ENCODE results near the gene ANO3. TPM values are rescaled to one million over a fixed set of nuclear protein-coding genes. Genes with fewer than 3 reads are reported as not detected.
"Not testable (repeated sequence)": the region's sequence is repeated elsewhere in the genome, so short reads cannot be mapped to it uniquely, and the experiment has no call there.

The ANO3 gene
- 0.98 and 5.9 TPM in 2 replicates for total RNA-seq (ENCODE audit: low replicate concordance)

DNA sequence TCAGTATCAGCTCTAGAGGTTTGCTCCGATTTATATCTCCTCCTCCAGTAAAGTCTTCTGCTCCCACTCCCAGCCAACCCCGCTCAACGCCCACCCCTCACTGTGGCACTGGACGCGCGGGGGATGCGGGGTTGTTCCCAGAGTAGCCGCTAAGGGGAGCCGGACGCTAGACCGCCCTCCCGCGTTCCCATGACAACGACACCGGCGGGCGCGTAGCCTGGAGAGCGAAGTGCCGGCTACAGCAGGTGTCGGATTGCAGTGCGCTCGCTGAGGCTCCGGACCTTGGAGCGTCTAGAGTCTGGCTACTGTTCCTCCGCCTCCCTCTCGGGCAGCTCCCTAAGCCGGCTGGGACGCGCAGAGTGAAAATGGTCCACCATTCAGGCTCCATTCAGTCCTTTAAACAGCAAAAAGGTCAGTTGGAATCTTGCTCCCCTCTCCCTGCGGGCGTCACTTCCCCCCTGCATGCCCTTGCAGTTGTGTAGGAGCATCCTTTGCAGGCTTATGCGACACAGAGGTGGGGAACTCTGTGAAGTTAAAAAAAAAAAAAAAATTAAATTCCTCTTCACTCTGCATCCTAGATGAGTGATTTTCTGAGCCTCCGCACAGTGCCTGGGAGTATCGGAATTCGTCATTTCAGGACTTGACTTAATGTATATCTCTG, at the start of gene ANO3:
Gene ANO3 (plus strand): TSS at position 220 of the 661 bp plus-strand sequence. CDS start 146 bp downstream, at position 366.
- H3K4me3 ChIP-seq (ENCODE audit: low read depth, low read length): peak within 1 kb of the TSS; percentile 70
- DNase-seq (ENCODE audit: low read depth): peak; percentile 83
- TF ChIP-seq CTCF (IDR thresholded peaks at IDR 0.05; ENCODE audit: insufficient read depth, low read length): peak; percentile 87

GRCh38 chr11:26283852-26284408, 48.0 kb upstream of the ANO3 start:
- DNase-seq (ENCODE audit: low read depth): no peak
- no peak for TF ChIP-seq CTCF (IDR thresholded peaks at IDR 0.05; ENCODE audit: insufficient read depth, low read length)
- no peak overlapping the region for H3K4me3 ChIP-seq (ENCODE audit: low read depth, low read length)

- DNase-seq (ENCODE audit: low read depth): no peak
- no peak for TF ChIP-seq CTCF (IDR thresholded peaks at IDR 0.05; ENCODE audit: insufficient read depth, low read length)
- H3K4me3 ChIP-seq (ENCODE audit: low read depth, low read length): no peak overlapping the region
Measured at GRCh38 chr11:26285608-26286007, 46.3 kb upstream of the ANO3 start.

DNA sequence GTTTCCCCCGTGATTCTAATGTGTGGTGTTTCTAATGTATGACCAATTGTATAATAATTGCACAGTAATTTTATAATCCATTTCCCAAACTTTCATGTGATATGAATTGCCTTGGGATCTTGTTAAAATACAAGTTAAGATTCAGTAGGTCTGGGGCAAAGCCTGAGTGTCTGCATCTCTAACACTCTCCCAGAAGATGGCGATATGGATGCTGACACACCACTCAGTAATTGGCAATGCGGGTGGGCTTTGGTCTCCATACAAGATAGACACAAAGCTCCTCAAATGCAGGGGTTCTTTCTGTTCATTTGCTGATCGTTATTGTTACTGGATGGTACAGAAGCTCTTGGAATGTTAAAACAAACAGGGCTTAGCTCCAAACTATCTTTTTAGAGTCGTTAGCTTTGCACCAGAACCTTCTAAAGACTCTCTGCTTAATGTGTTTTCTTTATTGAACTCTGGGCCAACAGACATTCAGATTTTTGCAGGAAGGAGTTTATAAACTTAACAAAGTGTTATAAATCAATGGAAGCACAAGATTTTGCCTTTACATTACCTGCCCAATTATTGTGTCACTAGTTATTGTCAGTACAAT, 45.4 kb upstream of the ANO3 start:
- peak; percentile 74 for TF ChIP-seq CTCF (IDR thresholded peaks at IDR 0.05; ENCODE audit: insufficient read depth, low read length)
- no peak overlapping the region for H3K4me3 ChIP-seq (ENCODE audit: low read depth, low read length)
- peak; percentile 42 for DNase-seq (ENCODE audit: low read depth)

DNA sequence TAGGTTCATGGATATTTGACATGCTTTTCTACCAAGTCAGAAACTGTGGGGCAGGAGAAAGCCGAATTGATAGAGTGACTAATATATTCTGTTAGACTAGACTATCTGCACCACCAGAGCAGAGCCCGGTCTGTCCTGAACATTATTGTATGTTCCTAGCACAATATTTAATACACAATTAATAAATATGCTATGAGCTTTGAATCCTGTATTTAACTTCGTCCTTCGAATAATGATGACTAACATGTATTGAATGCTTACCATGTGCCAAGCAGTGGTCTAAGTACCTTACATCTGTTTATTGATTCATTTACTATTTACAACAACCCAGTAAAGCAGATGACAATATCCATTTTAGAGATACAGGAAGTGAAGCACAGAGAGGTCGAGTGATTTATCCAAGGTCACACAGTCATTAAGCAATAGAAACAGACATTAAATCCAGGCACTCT, 44.8 kb upstream of the ANO3 start:
- no peak for DNase-seq (ENCODE audit: low read depth)
- no peak for TF ChIP-seq CTCF (IDR thresholded peaks at IDR 0.05; ENCODE audit: insufficient read depth, low read length)
- no peak overlapping the region for H3K4me3 ChIP-seq (ENCODE audit: low read depth, low read length)

DNA sequence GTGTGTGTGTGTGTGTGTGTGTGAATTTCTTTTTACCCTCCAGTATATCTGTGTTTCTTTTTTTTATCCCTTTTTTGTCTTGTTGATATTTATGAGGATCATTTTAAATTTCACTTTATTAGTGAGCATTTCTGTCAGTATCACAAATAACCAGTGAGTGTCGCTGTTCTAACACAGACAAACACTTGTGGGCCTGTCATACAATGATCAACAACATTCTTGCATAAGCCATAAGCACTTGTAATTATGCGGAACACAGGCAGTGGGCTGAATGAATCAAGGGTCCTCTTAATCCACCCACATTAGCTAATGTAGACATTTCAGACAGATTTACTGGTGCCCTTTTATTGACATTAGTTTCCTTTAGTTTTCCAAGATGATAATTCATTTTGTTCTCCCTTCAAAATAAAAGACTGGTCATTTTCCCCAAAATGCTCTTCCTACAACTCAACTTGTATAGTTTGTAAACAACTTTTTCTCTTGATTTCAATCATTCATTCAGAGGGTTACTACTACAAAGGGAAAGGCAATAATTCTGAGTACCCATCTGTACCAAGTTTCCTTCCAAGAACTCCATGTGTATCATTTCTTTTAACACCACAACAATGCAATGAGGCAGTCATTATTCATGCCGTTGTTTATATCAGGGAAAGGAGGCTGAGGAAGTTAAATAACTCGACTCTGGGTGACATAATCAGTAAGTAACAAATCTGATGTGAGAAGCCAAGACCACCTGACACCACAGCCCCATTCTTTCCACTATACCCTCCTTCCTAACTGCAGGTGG, 34.5 kb upstream of the ANO3 start:
- H3K4me3 ChIP-seq (ENCODE audit: low read depth, low read length): no peak overlapping the region
- peak; percentile 67 for TF ChIP-seq CTCF (IDR thresholded peaks at IDR 0.05; ENCODE audit: insufficient read depth, low read length)
- peak; percentile 87 for DNase-seq (ENCODE audit: low read depth)

DNA sequence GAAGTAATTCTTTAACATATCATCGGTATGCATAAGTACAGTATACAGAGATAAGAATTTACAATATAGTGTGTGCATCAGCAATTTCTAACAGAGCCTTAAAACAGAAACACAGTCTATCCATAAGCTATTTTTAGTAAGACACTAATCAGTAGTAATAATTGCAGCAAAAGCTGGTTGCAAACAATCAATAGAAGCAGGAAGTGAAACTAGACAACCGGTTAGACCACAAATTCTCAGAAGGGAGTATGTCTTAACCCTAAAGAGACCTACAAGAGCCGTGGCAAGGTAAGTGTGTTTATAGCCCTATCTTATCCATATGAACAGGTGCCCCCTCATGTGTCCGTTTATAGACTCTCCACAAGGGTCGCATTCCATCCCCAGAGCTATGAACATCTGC, 15.6 kb upstream of the ANO3 start:
- DNase-seq (ENCODE audit: low read depth); H3K4me3 ChIP-seq (ENCODE audit: low read depth, low read length): not testable (repeated sequence)

All from fibroblast of the aortic adventitia (primary cell).